ENCODE results near the gene HIPK1. TPM values are rescaled to one million over a fixed set of nuclear protein-coding genes. Genes with fewer than 3 reads are reported as not detected.

Gene HIPK1
- total and polyA plus RNA-seq, 10 donors: 7.1 to 92.3 (median 75.5) TPM

DNA sequence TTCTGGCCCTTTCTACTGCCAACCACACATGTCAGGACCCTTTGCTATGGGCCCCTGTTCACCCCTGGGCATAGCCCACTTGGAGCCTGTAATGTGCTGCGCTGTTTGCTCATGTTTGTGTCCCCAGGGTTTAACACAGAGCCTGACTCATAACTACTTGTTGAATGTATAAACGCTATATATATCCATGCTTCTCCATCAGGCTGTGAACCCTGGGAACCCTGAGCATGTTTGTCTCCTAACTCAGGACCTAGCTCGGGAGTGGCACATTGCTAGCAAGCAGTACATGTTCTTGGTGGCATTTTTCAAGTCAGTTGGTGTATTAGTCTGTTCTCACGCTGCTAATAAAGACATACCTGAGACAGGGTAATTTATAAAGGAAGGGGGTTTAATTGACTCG lies 58.1 kb downstream of the HIPK1 start:
- intact Hi-C loops (cut with DNase I; ENCODE audit: low total_unique reads): no loop called here
- H3K4me3 ChIP-seq: no peak overlapping the region
- peaks cover 0 to 12% (median 6%) of the 10 kb centered on the region in 6 donors for H3K4me1 ChIP-seq
- no peaks in the 10 kb centered on the region for H3K27me3 ChIP-seq (replicated peaks in 1 of 7)
- no peaks in the 10 kb centered on the region for H3K36me3 ChIP-seq
- TF ChIP-seq, protein P1, sequence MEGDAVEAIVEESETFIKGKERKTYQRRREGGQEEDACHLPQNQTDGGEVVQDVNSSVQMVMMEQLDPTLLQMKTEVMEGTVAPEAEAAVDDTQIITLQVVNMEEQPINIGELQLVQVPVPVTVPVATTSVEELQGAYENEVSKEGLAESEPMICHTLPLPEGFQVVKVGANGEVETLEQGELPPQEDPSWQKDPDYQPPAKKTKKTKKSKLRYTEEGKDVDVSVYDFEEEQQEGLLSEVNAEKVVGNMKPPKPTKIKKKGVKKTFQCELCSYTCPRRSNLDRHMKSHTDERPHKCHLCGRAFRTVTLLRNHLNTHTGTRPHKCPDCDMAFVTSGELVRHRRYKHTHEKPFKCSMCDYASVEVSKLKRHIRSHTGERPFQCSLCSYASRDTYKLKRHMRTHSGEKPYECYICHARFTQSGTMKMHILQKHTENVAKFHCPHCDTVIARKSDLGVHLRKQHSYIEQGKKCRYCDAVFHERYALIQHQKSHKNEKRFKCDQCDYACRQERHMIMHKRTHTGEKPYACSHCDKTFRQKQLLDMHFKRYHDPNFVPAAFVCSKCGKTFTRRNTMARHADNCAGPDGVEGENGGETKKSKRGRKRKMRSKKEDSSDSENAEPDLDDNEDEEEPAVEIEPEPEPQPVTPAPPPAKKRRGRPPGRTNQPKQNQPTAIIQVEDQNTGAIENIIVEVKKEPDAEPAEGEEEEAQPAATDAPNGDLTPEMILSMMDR (IDR thresholded peaks at IDR 0.05 in 8 of 11, conservative IDR thresholded peaks at IDR 0.05 in 3 of 11): no peak
- TF ChIP-seq POLR2AphosphoS5 (IDR thresholded peaks at IDR 0.05): no peak
- no peak for TF ChIP-seq POLR2A (IDR thresholded peaks at IDR 0.05)
- H3K9me3 ChIP-seq: no peaks in the 10 kb centered on the region
- no peak for DNase-seq
- WGBS, 5 donors: 69 to 81% (median 78%) methylated on average over 5 of the region's 5 CpGs
- H3K27ac ChIP-seq: no peak overlapping the region

DNA sequence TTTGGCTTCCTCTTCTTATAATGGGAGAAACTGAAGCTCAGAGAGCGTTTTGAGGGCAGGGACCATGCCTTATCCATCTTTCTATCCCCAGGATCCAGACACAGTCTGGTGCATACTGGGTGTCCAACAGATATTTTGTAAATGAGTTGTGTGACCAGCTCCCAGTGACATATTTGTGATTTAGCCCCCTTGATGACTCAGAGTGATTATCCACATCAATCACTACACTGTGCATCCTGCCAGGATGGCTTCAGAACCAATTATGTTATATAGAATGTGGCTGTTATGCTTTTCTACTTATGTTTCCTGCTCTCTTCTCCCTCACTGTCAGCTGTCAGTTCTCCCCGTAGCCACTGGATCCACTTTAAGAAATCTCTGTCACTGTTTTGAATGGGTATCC lies 61.4 kb downstream of the HIPK1 start:
- TF ChIP-seq POLR2A (IDR thresholded peaks at IDR 0.05) (no peak), POLR2AphosphoS5 (IDR thresholded peaks at IDR 0.05) (no peak)
- TF ChIP-seq, protein P1 (IDR thresholded peaks at IDR 0.05 in 8 of 11, conservative IDR thresholded peaks at IDR 0.05 in 3 of 11): no peak
- Histone ChIP-seq H3K9me3 (peaks cover 4 to 23% (median 18%) of the 10 kb centered on the region in 8 donors), H3K27ac (no peak overlapping the region), H3K4me3 (no peak overlapping the region), H3K27me3 (replicated peaks in 1 of 7) (no peaks in the 10 kb centered on the region), H3K4me1 (no peaks in the 10 kb centered on the region), H3K36me3 (no peaks in the 10 kb centered on the region)
- intact Hi-C loops (cut with DNase I; ENCODE audit: low total_unique reads): no loop called here
- 43 to 78% (median 68%) methylated on average over 2 of the region's 2 CpGs for WGBS, 5 donors
- DNase-seq: no peak

DNA sequence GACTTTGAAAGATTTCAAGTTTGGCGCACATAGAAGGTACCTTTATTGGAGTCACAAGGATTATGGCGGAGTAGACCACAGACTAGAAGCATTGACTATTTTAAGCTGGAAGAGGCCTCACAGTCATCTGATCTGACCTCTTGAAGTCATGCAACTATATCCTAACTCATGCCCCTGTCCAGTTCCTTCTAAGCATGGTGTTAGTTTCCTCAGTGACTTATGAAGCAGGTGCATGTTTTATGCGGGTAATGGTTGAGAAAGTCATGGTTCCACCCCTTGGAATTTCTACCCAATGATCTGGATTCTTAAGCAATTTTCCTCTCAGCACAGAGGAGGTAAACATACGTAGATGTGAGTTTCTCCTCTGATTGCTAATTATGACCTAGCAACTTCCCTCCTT lies 61.8 kb downstream of the HIPK1 start:
- intact Hi-C loops (cut with DNase I; ENCODE audit: low total_unique reads): no loop called here
- DNase-seq: no peak

DNA sequence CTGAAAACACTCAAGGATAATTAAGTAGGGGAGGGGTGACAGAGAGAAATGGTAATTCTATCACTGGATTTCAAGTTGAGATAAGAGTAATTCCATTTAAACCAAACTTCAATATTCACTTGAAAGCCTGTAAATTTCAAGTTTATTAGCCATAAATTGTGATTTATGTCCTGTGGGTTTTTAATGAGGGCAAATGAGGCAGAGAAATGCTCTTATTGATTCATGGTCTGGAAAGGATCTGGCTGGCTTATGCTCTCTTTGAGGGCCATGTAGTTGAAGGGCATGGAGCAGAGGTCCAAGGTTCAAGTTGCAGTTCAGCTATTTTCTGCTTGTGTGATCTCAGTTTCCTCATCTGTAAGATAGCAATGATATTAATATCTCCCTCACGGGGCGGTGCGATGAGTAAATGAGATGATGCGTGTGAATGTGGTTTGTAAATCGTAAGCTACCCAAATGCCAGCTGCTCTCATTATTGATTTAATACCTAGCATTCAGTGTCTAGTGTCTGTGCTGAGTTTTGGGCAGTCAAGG lies 62.4 kb downstream of the HIPK1 start:
- DNase-seq: no peak
- Histone ChIP-seq H3K9me3 (peaks cover 4 to 33% (median 28%) of the 10 kb centered on the region in 8 donors), H3K27ac (no peak overlapping the region), H3K4me1 (no peaks in the 10 kb centered on the region), H3K4me3 (no peak overlapping the region), H3K36me3 (no peaks in the 10 kb centered on the region), H3K27me3 (replicated peaks in 1 of 7) (no peaks in the 10 kb centered on the region)
- intact Hi-C loops (cut with DNase I; ENCODE audit: low total_unique reads): no loop called here
- TF ChIP-seq, protein P1 (IDR thresholded peaks at IDR 0.05 in 8 of 11, conservative IDR thresholded peaks at IDR 0.05 in 3 of 11): no peak
- TF ChIP-seq POLR2AphosphoS5 (IDR thresholded peaks at IDR 0.05) (no peak), POLR2A (IDR thresholded peaks at IDR 0.05) (no peak)
- 74 to 89% (median 79%) methylated on average over 5 of the region's 5 CpGs for WGBS, 5 donors

More for the DNA sequence above, 61.8 kb downstream of the HIPK1 start:
- Histone ChIP-seq H3K36me3 (no peaks in the 10 kb centered on the region), H3K27ac (no peak overlapping the region), H3K27me3 (replicated peaks in 1 of 7) (no peaks in the 10 kb centered on the region), H3K9me3 (peaks cover 4 to 27% (median 22%) of the 10 kb centered on the region in 8 donors), H3K4me1 (no peaks in the 10 kb centered on the region), H3K4me3 (no peak overlapping the region)
- 75 to 90% (median 83%) methylated on average over 4 of the region's 4 CpGs for WGBS, 5 donors
- TF ChIP-seq, protein P1 (IDR thresholded peaks at IDR 0.05 in 8 of 11, conservative IDR thresholded peaks at IDR 0.05 in 3 of 11): no peak
- TF ChIP-seq POLR2A (IDR thresholded peaks at IDR 0.05) (no peak), POLR2AphosphoS5 (IDR thresholded peaks at IDR 0.05) (no peak)

Measured in spleen (tissue), 11 donors.